Measurements from ENCODE around the gene STPG4. TPM values are rescaled to one million over a fixed set of nuclear protein-coding genes. Genes with fewer than 3 reads are reported as not detected.

STPG4 gene
- total RNA-seq, 2 donors from 2014 or later, result 1.4 TPM; not detected in 1

DNA sequence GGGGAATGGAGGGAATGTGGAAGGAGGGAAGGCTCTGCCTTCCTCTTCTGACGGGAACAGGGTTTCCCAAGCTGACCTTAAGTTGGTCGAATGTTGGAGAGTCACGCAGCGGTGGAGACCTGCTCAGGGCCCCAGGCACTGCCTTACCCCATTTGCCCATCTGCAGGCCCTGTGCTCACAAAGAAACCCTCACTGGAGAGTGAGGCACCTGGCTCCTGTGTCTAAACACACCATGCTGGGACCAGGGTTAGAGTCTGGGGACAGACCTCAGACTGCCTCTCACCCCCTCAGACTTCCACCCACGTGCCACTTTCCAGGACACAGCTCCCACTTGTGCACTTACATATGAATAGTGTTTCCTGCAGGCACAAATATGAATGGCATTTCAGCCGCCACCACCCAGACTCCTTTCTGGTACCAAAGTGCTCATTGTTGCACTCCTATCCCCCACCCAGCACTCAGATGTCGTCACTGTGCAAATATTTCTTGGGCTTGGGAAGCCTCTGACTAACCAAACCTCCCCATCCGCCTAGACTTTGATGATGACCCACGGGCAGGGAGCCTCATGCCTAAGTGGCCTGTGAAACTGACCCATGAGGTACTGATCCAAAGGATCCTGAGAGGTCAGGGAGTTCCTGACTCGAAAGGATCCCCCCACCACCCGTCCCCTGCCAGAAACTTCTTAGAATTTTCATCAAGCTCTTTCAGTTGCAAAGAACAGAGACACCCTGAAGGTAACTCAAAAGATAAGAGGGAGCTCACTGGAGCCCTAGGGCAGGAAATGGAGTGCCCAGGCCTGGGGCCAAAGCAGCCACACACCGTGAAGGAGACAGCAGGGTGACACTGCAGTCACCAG lies 78.3 kb downstream of the STPG4 start:
- Histone ChIP-seq H3K4me1 (replicated peaks) (no peaks in the 10 kb centered on the region), H3K27me3 (replicated peaks; ENCODE audit: insufficient read depth) (no peaks in the 10 kb centered on the region), H3K4me3 (no peak overlapping the region), H3K36me3 (no peaks in the 10 kb centered on the region), H3K27ac (no peak overlapping the region), H3K9me3 (no peaks in the 10 kb centered on the region)
- intact Hi-C loops (cut with DNase I), result no loop called here
- WGBS, result 69% methylated on average over 12 of the region's 12 CpGs
- DNase-seq (ENCODE audit: low spot score), result no peak
- TF ChIP-seq, protein P1, sequence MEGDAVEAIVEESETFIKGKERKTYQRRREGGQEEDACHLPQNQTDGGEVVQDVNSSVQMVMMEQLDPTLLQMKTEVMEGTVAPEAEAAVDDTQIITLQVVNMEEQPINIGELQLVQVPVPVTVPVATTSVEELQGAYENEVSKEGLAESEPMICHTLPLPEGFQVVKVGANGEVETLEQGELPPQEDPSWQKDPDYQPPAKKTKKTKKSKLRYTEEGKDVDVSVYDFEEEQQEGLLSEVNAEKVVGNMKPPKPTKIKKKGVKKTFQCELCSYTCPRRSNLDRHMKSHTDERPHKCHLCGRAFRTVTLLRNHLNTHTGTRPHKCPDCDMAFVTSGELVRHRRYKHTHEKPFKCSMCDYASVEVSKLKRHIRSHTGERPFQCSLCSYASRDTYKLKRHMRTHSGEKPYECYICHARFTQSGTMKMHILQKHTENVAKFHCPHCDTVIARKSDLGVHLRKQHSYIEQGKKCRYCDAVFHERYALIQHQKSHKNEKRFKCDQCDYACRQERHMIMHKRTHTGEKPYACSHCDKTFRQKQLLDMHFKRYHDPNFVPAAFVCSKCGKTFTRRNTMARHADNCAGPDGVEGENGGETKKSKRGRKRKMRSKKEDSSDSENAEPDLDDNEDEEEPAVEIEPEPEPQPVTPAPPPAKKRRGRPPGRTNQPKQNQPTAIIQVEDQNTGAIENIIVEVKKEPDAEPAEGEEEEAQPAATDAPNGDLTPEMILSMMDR (IDR thresholded peaks at IDR 0.05), result no peak
- no peak for TF ChIP-seq POLR2A (IDR thresholded peaks at IDR 0.05)

- Histone ChIP-seq H3K4me3 (no peak overlapping the region), H3K27me3 (replicated peaks; ENCODE audit: insufficient read depth) (no peaks in the 10 kb centered on the region), H3K27ac (no peak overlapping the region), H3K9me3 (no peaks in the 10 kb centered on the region), H3K36me3 (no peaks in the 10 kb centered on the region), H3K4me1 (replicated peaks) (peaks cover 4% of the 10 kb centered on the region)
- intact Hi-C loops (cut with DNase I), result no loop called here
- DNase-seq (ENCODE audit: low spot score), result no peak
- WGBS, result 93% methylated on average over 8 of the region's 8 CpGs
- TF ChIP-seq, protein P1 (IDR thresholded peaks at IDR 0.05), result no peak
- TF ChIP-seq POLR2AphosphoS5 (IDR thresholded peaks at IDR 0.05) (no peak), POLR2A (IDR thresholded peaks at IDR 0.05) (no peak)
Measured at GRCh38 chr2:47076126-47076506, 79.0 kb downstream of the STPG4 start.

GRCh38 chr2:47075361-47076125 lies 79.6 kb downstream of the STPG4 start:
- TF ChIP-seq, protein P1 (IDR thresholded peaks at IDR 0.05), result no peak
- no peak for TF ChIP-seq POLR2AphosphoS5 (IDR thresholded peaks at IDR 0.05)
- TF ChIP-seq POLR2A (IDR thresholded peaks at IDR 0.05), result no peak
- no peak overlapping the region for H3K27ac ChIP-seq
- no peaks in the 10 kb centered on the region for H3K36me3 ChIP-seq
- no peaks in the 10 kb centered on the region for H3K9me3 ChIP-seq
- H3K4me3 ChIP-seq, result no peak overlapping the region
- peaks cover 7% of the 10 kb centered on the region for H3K4me1 ChIP-seq (replicated peaks)
- no peaks in the 10 kb centered on the region for H3K27me3 ChIP-seq (replicated peaks; ENCODE audit: insufficient read depth)
- DNase-seq (ENCODE audit: low spot score), result no peak
- intact Hi-C loops (cut with DNase I), result no loop called here
- 85% methylated on average over 6 of the region's 6 CpGs for WGBS

DNA sequence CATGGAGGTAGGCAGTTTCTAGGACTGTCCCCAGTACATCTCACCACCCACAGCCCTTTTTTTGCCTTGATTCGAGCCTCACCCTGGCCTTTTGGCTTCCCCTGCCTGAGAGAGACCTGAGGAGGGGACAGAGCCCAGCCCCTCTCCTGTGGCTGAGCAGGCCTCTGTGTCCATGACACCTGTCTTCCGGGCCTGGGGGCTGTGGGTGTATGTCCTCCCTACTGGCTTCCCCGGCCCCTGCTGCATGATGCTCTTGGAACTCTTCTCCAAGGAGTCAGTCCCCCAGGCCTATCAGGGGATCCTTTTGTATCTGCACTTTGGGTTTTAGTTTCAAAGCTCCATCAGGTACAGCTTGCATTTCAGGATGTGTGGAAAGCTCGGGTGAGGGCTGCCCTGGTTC lies 80.4 kb downstream of the STPG4 start:
- DNase-seq (ENCODE audit: low spot score), result no peak
- Histone ChIP-seq H3K4me3 (no peak overlapping the region), H3K27me3 (replicated peaks; ENCODE audit: insufficient read depth) (no peaks in the 10 kb centered on the region), H3K27ac (no peak overlapping the region), H3K9me3 (no peaks in the 10 kb centered on the region), H3K36me3 (no peaks in the 10 kb centered on the region), H3K4me1 (replicated peaks) (peaks cover 10% of the 10 kb centered on the region)
- TF ChIP-seq POLR2A (IDR thresholded peaks at IDR 0.05), result no peak
- TF ChIP-seq POLR2AphosphoS5 (IDR thresholded peaks at IDR 0.05), result no peak
- TF ChIP-seq, protein P1 (IDR thresholded peaks at IDR 0.05), result no peak
- intact Hi-C loops (cut with DNase I), result loop anchor here (5.0 kb wide), 1 partner anchor 98 kb away; no protein-coding TSS in a partner anchor
- WGBS, result 90% methylated on average over 4 of the region's 4 CpGs

Measured in prostate gland (tissue), 2 donors.